Measurements from ENCODE around the gene ERVMER34-1. TPM values are rescaled to one million over a fixed set of nuclear protein-coding genes. Genes with fewer than 3 reads are reported as not detected.

Gene ERVMER34-1
- total RNA-seq, 1 donor from 2014 or later: 1.4 TPM

DNA sequence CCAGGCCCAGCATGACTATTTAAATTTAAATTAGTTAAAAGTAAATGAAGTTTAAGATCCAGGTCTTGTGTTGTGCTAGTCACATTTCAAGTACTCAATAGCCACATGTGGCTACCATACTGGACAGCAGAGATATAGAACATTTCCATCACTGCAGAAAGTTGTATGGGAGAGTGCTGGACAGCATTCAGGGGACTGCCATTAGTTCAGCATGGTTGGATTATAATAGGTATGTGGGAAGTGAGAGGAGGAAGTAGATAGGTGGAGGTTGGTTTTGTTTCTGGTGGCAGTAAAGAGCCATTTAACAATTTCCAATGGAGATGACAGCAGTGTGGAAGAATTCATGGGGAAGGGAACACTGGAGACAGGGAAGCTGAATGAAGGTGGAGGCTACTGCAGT, 42.1 kb downstream of the ERVMER34-1 start:
- Mint-ChIP-seq H3K4me3 (ENCODE audit: unreplicated experiment) (no peak overlapping the region), H3K4me1 (ENCODE audit: low read depth) (peaks cover 27% of the 10 kb centered on the region), H3K27me3 (ENCODE audit: low read depth) (no peaks in the 10 kb centered on the region), H3K9me3 (ENCODE audit: low read depth) (no peaks in the 10 kb centered on the region), H3K27ac (ENCODE audit: unreplicated experiment) (no peak overlapping the region), H3K36me3 (ENCODE audit: low read depth) (peaks cover 1% of the 10 kb centered on the region)
- TF ChIP-seq, protein P1, sequence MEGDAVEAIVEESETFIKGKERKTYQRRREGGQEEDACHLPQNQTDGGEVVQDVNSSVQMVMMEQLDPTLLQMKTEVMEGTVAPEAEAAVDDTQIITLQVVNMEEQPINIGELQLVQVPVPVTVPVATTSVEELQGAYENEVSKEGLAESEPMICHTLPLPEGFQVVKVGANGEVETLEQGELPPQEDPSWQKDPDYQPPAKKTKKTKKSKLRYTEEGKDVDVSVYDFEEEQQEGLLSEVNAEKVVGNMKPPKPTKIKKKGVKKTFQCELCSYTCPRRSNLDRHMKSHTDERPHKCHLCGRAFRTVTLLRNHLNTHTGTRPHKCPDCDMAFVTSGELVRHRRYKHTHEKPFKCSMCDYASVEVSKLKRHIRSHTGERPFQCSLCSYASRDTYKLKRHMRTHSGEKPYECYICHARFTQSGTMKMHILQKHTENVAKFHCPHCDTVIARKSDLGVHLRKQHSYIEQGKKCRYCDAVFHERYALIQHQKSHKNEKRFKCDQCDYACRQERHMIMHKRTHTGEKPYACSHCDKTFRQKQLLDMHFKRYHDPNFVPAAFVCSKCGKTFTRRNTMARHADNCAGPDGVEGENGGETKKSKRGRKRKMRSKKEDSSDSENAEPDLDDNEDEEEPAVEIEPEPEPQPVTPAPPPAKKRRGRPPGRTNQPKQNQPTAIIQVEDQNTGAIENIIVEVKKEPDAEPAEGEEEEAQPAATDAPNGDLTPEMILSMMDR (IDR thresholded peaks at IDR 0.05): no peak
- DNase-seq (ENCODE audit: low spot score): no peak

DNA sequence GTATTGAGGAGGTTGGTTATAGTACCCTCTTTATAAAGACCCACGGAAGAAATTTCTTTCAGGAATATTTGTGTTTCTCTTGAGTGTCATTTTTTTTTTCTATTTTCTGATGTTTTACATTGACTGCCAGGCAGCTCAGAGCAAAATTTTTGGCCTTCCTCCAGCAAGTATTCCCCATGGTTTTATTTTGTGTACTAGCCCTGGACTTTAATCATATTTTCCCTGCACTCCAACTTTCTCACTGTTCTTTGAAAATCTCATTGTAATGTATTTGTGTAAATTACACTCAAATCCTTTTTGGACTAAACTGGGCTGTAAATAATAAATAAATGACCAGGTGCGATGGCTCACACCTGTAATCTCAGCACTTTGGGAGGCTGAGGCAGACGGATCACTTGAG, 46.6 kb downstream of the ERVMER34-1 start:
- no peak overlapping the region for H3K4me3 Mint-ChIP-seq (ENCODE audit: unreplicated experiment)
- TF ChIP-seq, protein P1 (IDR thresholded peaks at IDR 0.05): no peak
- H3K36me3 Mint-ChIP-seq (ENCODE audit: low read depth): no peaks in the 10 kb centered on the region
- no peak overlapping the region for H3K27ac Mint-ChIP-seq (ENCODE audit: unreplicated experiment)
- no peaks in the 10 kb centered on the region for H3K9me3 Mint-ChIP-seq (ENCODE audit: low read depth)
- peaks cover 9% of the 10 kb centered on the region for H3K4me1 Mint-ChIP-seq (ENCODE audit: low read depth)
- DNase-seq (ENCODE audit: low spot score): no peak
- no peaks in the 10 kb centered on the region for H3K27me3 Mint-ChIP-seq (ENCODE audit: low read depth)

DNA sequence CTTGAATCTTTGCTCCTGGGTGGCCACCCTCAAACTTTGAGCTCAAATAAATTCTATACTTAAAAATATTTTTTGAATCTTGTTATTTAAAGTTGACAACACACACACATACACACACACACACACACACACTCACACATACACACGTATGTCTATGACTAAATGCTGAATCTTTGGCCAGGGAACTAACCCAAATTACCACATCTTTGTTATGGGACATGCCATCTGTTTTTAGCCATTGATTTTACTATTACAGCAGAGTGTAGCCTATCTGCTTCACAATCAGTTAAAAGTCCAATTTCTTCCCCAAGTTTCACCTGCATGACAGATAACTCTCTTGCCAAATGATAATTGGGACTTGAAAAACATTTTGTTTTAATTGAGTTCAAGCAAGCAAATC, 47.1 kb downstream of the ERVMER34-1 start:
- Mint-ChIP-seq H3K36me3 (ENCODE audit: low read depth) (no peaks in the 10 kb centered on the region), H3K4me3 (ENCODE audit: unreplicated experiment) (no peak overlapping the region), H3K27me3 (ENCODE audit: low read depth) (no peaks in the 10 kb centered on the region), H3K27ac (ENCODE audit: unreplicated experiment) (no peak overlapping the region), H3K9me3 (ENCODE audit: low read depth) (no peaks in the 10 kb centered on the region), H3K4me1 (ENCODE audit: low read depth) (peaks cover 9% of the 10 kb centered on the region)
- TF ChIP-seq, protein P1 (IDR thresholded peaks at IDR 0.05): no peak
- DNase-seq (ENCODE audit: low spot score): no peak

DNA sequence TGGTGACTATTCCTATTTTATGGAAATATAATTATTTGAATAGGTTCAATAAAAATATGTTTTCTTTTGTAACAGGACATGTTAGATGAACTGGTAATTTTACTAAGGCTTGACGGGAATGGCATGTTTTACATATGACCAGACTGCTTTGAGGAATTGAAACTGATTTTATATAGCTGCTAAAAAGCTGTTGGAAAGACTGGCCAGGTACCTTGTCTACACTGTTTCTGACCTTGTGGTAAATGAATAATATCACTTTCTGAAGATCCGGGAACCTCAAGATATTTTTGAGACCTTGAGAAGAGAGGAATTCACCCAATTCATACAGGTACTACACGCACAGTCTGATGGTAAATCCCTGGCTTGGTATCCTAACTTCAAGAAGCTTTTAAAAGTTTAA, 50.0 kb downstream of the ERVMER34-1 start:
- peaks cover 17% of the 10 kb centered on the region for H3K4me1 Mint-ChIP-seq (ENCODE audit: low read depth)
- TF ChIP-seq, protein P1 (IDR thresholded peaks at IDR 0.05): no peak
- no peaks in the 10 kb centered on the region for H3K27me3 Mint-ChIP-seq (ENCODE audit: low read depth)
- DNase-seq (ENCODE audit: low spot score): no peak
- H3K9me3 Mint-ChIP-seq (ENCODE audit: low read depth): no peaks in the 10 kb centered on the region
- H3K36me3 Mint-ChIP-seq (ENCODE audit: low read depth): no peaks in the 10 kb centered on the region
- no peak overlapping the region for H3K4me3 Mint-ChIP-seq (ENCODE audit: unreplicated experiment)
- no peak overlapping the region for H3K27ac Mint-ChIP-seq (ENCODE audit: unreplicated experiment)

DNA sequence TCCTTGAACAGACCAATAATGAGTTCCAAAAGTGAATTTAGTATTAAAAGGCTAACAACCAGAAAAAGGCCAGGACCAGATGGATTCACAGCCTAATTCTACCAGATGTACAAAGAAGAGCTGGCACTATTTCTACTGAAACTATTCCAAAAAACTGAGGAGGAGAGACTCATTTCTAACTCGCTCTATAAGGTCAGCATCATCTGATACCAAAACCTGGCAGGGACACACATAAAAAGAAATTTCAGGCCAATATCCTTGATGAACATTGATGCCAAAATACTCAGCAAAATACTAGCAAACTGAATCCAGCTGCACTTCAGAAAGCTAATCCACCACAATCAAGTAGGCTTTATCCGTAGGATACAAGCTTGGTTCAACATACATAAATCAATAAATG, 56.3 kb downstream of the ERVMER34-1 start:
- peaks cover 8% of the 10 kb centered on the region for H3K4me1 Mint-ChIP-seq (ENCODE audit: low read depth)
- H3K36me3 Mint-ChIP-seq (ENCODE audit: low read depth): peaks cover 13% of the 10 kb centered on the region
- H3K27me3 Mint-ChIP-seq (ENCODE audit: low read depth): peaks cover 3% of the 10 kb centered on the region
- H3K9me3 Mint-ChIP-seq (ENCODE audit: low read depth): peaks cover 30% of the 10 kb centered on the region
- H3K27ac Mint-ChIP-seq (ENCODE audit: unreplicated experiment): no peak overlapping the region
- no peak for DNase-seq (ENCODE audit: low spot score)
- TF ChIP-seq, protein P1 (IDR thresholded peaks at IDR 0.05): no peak
- no peak overlapping the region for H3K4me3 Mint-ChIP-seq (ENCODE audit: unreplicated experiment)

Data from chondrocyte (in vitro differentiated cells).